HEK293 (cell line): ENCODE data around the gene NOC2L.

Experiments
- CTCF ChIP-seq: fragments of 450-650 bp; formaldehyde crosslinking; IDR thresholded peaks from 2 replicates; pipeline ENCODE4 v1.5.1; 2016; ENCODE audit warnings: missing biosample characterization, missing genetic modification characterization
- HIC1 ChIP-seq: fragments of 450-650 bp; formaldehyde crosslinking; IDR thresholded peaks from 2 replicates; pipeline ENCODE4 v1.5.1; 2016; ENCODE audit warnings: missing biosample characterization, missing genetic modification characterization
- KLF10 ChIP-seq: fragments of 450-650 bp; IDR thresholded peaks from 2 replicates; pipeline ENCODE4 v1.5.1; 2018; ENCODE audit warnings: missing biosample characterization, mild to moderate bottlenecking, missing genetic modification characterization
- KLF17 ChIP-seq: fragments of 450-650 bp; formaldehyde crosslinking; IDR thresholded peaks from 2 replicates; pipeline ENCODE4 v1.5.1; 2016; ENCODE audit warnings: missing biosample characterization, missing genetic modification characterization
- KLF8 ChIP-seq: fragments of 450-650 bp; formaldehyde crosslinking; IDR thresholded peaks from 2 replicates; pipeline ENCODE4 v1.5.1; 2016; ENCODE audit warnings: missing biosample characterization, missing genetic modification characterization
- OVOL3 ChIP-seq: fragments of 450-650 bp; formaldehyde crosslinking; IDR thresholded peaks from 2 replicates; pipeline ENCODE4 v1.5.1; 2016; ENCODE audit warnings: missing biosample characterization, missing genetic modification characterization
- PBX3 ChIP-seq: sonication (generic); formaldehyde crosslinking; IDR thresholded peaks from 2 replicates; pipeline ENCODE4 v1.8.1; 2022; ENCODE audit warnings: mild to moderate bottlenecking, moderate library complexity, missing genetic modification reagents
- PRDM2 ChIP-seq: fragments of 450-650 bp; formaldehyde crosslinking; IDR thresholded peaks from 2 replicates; pipeline ENCODE4 v1.5.1; 2016; ENCODE audit warnings: missing biosample characterization, missing genetic modification characterization, borderline replicate concordance
- YY1 ChIP-seq: fragments of 450-650 bp; formaldehyde crosslinking; IDR thresholded peaks from 2 replicates; pipeline ENCODE4 v1.5.1; 2018; ENCODE audit warnings: missing biosample characterization, missing genetic modification characterization
- ZBTB17 ChIP-seq: fragments of 450-650 bp; formaldehyde crosslinking; IDR thresholded peaks from 2 replicates; pipeline ENCODE4 v1.5.1; 2016; ENCODE audit warnings: missing biosample characterization, missing genetic modification characterization
- ZBTB7A ChIP-seq: fragments of 450-650 bp; formaldehyde crosslinking; IDR thresholded peaks from 2 replicates; pipeline ENCODE4 v1.5.1; 2016; ENCODE audit warnings: low read depth, missing biosample characterization, missing genetic modification characterization
- ZEB2 ChIP-seq: fragments of 450-650 bp; formaldehyde crosslinking; IDR thresholded peaks from 2 replicates; pipeline ENCODE4 v1.5.1; 2016; ENCODE audit warnings: missing biosample characterization, missing genetic modification characterization
- ZFHX2 ChIP-seq: fragments of 450-650 bp; formaldehyde crosslinking; conservative IDR thresholded peaks from 2 replicates; pipeline ENCODE4 v1.5.1; 2016; ENCODE audit warnings: missing biosample characterization, missing genetic modification characterization
- ZFP37 ChIP-seq: fragments of 450-650 bp; formaldehyde crosslinking; IDR thresholded peaks from 2 replicates; pipeline ENCODE4 v1.5.1; 2016; ENCODE audit warnings: missing biosample characterization, missing genetic modification characterization
- ZFP41 ChIP-seq: fragments of 450-650 bp; formaldehyde crosslinking; IDR thresholded peaks from 2 replicates; pipeline ENCODE4 v1.5.1; 2016; ENCODE audit warnings: missing biosample characterization, missing genetic modification characterization, borderline replicate concordance
- ZFP69B ChIP-seq: fragments of 450-650 bp; formaldehyde crosslinking; IDR thresholded peaks from 2 replicates; pipeline ENCODE4 v1.5.1; 2016; ENCODE audit warnings: missing biosample characterization, missing genetic modification characterization
- ZNF324 ChIP-seq: fragments of 450-650 bp; formaldehyde crosslinking; IDR thresholded peaks from 2 replicates; pipeline ENCODE4 v1.5.1; 2016; ENCODE audit warnings: missing biosample characterization, missing genetic modification characterization
- ZNF449 ChIP-seq: fragments of 450-650 bp; formaldehyde crosslinking; IDR thresholded peaks from 2 replicates; pipeline ENCODE4 v1.5.1; 2017; ENCODE audit warnings: missing biosample characterization, mild to moderate bottlenecking, missing genetic modification characterization, moderate library complexity
- ZNF561 ChIP-seq: fragments of 450-650 bp; IDR thresholded peaks from 2 replicates; pipeline ENCODE4 v1.5.1; 2018; ENCODE audit warnings: missing biosample characterization, missing genetic modification characterization, borderline replicate concordance
- ZNF610 ChIP-seq: fragments of 450-650 bp; formaldehyde crosslinking; IDR thresholded peaks from 2 replicates; pipeline ENCODE4 v1.5.1; 2016; ENCODE audit warnings: missing biosample characterization, missing genetic modification characterization, borderline replicate concordance
- ZNF623 ChIP-seq: fragments of 450-650 bp; formaldehyde crosslinking; IDR thresholded peaks from 2 replicates; pipeline ENCODE4 v1.5.1; 2016; ENCODE audit warnings: missing biosample characterization, missing genetic modification characterization
- ZSCAN30 ChIP-seq: fragments of 450-650 bp; IDR thresholded peaks from 2 replicates; pipeline ENCODE4 v1.5.1; 2018; ENCODE audit warnings: missing biosample characterization, mild to moderate bottlenecking, missing genetic modification characterization, moderate library complexity
- ZSCAN5A ChIP-seq: fragments of 450-650 bp; formaldehyde crosslinking; IDR thresholded peaks from 2 replicates; pipeline ENCODE4 v1.5.1; 2016; ENCODE audit warnings: missing biosample characterization, missing genetic modification characterization

The NOC2L gene

GRCh38 chr1:921011-921837 lies 37.8 kb downstream of the NOC2L start (continued):
- peak; percentile 70 for TF ChIP-seq ZNF449 (tag by site-specific recombination)
- 0 out of 2 replicates have a peak, but pooled peaks have one; percentile 10 for TF ChIP-seq PBX3 (CRISPR knock-in tag)
- TF ChIP-seq ZFP41 = no peak
- TF ChIP-seq KLF8 (tag by site-specific recombination) = peak; percentile 95
- TF ChIP-seq ZNF623 = peak; percentile 12; the same call in 1 of the 2 replicates
- peak; percentile 76; the same call in 1 of the 2 replicates for TF ChIP-seq PRDM2
- TF ChIP-seq ZSCAN30 (tag by site-specific recombination) = peak; percentile 99
- peak; percentile 82 for TF ChIP-seq ZBTB17 (tag by site-specific recombination)
- peak; percentile 91 for TF ChIP-seq ZFP69B
- peak; percentile 86 for TF ChIP-seq CTCF (tag by site-specific recombination)
- TF ChIP-seq KLF17 (tag by site-specific recombination) = peak; percentile 93
- TF ChIP-seq OVOL3 (tag by site-specific recombination) = peak; percentile 8; the same call in 1 of the 2 replicates
- TF ChIP-seq ZNF324 (tag by site-specific recombination) = peak; percentile 73; the same call in 1 of the 2 replicates
- TF ChIP-seq ZNF561 (tag by site-specific recombination) = peak; percentile 92
- peak; percentile 96 for TF ChIP-seq ZFHX2
- peak; percentile 80 for TF ChIP-seq ZBTB7A (tag by site-specific recombination)
- peak; percentile 97 for TF ChIP-seq ZEB2 (tag by site-specific recombination)
- peak; percentile 95 for TF ChIP-seq ZFP37 (tag by site-specific recombination)
- no peak for TF ChIP-seq ZSCAN5A
- peak; percentile 89 for TF ChIP-seq KLF10 (tag by site-specific recombination)
- peak; percentile 47; the same call in 1 of the 2 replicates for TF ChIP-seq HIC1 (tag by site-specific recombination)
- TF ChIP-seq ZNF610 = 0 out of 2 replicates have a peak, but pooled peaks have one; percentile 38
- peak; percentile 60; the same call in 1 of the 2 replicates for TF ChIP-seq YY1 (tag by site-specific recombination)
